Endothelial cell of umbilical vein (primary cell): ENCODE measurements around the gene FKBP7. TPM values are rescaled to one million over a fixed set of nuclear protein-coding genes. Genes with fewer than 3 reads are reported as not detected.

Experiments used
- BruUV-seq: library from RNA; stranded (reverse); fragments of 400-500 nt; replicated peaks from 2 replicates; lab custom pipeline; 2021; lab: Mats Ljungman, UMichigan
- CTCF ChIA-PET: fragments of 300-600, 350-600 bp; sonication (Branson Sonifier 250); formaldehyde crosslinking; loops from one replicate; lab custom pipeline; 2021; ENCODE audit warnings: antibody characterized with exemption, inconsistent platforms; lab: Charles Lee
- POLR2A ChIA-PET: fragments of 300-600, 350-600 bp; sonication (Branson Sonifier 250); formaldehyde crosslinking; loops from one replicate; lab custom pipeline; 2021; ENCODE audit warnings: antibody characterized with exemption, inconsistent platforms; lab: Charles Lee
- DNase-seq: peaks from one replicate; pipeline ENCODE4 v3.0.0-alpha.2; 2011; ENCODE audit warnings: low read depth, low spot score
- FAIRE-seq: peaks from 2 replicates; lab custom pipeline; 2011; peaks lifted over from hg19 to GRCh38; lab: Jason Lieb, UNC
- H2AFZ ChIP-seq: 2 replicates; pipeline ENCODE4 v1.6.0; 2012; ENCODE audit warnings: low read depth, low read length, control low read depth, inconsistent platforms
- H3K27ac ChIP-seq: 2 replicates; pipeline ENCODE4 v1.5.1; 2011; ENCODE audit warnings: low read depth, mild to moderate bottlenecking, control low read depth, low read length, moderate library complexity; ENCODE audit not compliant: insufficient read depth
- H3K27me3 ChIP-seq, 2 experiments: 2 replicates each; pipeline versions ENCODE4 v1.6.0 to v1.6.1; 2011; ENCODE audit warnings: low read length in 2 of 2, mixed read lengths in 1 of 2; ENCODE audit not compliant: control insufficient read depth in 2 of 2, insufficient read depth in 2 of 2
- H3K36me3 ChIP-seq, 2 experiments: 2 replicates in 1 of 2; 3 replicates in 1 of 2; pipeline ENCODE4 v1.5.1; 2011; ENCODE audit warnings: low read length in 2 of 2, mild to moderate bottlenecking in 1 of 2, moderate library complexity in 1 of 2; ENCODE audit not compliant: control insufficient read depth in 2 of 2, insufficient read depth in 2 of 2; ENCODE audit errors: extremely low read depth in 1 of 2
- H3K4me1 ChIP-seq: 3 replicates; pipeline ENCODE4 v1.5.1; 2011; ENCODE audit warnings: mild to moderate bottlenecking, low read length; ENCODE audit not compliant: control insufficient read depth, insufficient read depth; ENCODE audit errors: extremely low read depth
- H3K4me2 ChIP-seq: 2 replicates; pipeline ENCODE4 v1.6.1; 2011; ENCODE audit warnings: low read length, control low read depth, mixed read lengths; ENCODE audit not compliant: insufficient read depth
- H3K4me3 ChIP-seq, 3 experiments: fragments of 200-600 bp in 1 of 3; sonication (generic), shearing (Covaris generic) in 1 of 3; replicated peaks in 1 of 3; 2 replicates each; pipeline ENCODE4 v1.5.1; 2011 to 2016; ENCODE audit warnings: control low read depth in 3 of 3, low read length in 3 of 3, mild to moderate bottlenecking in 2 of 3, inconsistent platforms in 1 of 3, low read depth in 1 of 3, moderate library complexity in 1 of 3; ENCODE audit not compliant: insufficient read depth in 1 of 3
- H3K79me2 ChIP-seq: 2 replicates; pipeline ENCODE4 v1.6.0; 2012; ENCODE audit warnings: low read length, inconsistent platforms; ENCODE audit not compliant: control insufficient read depth, insufficient read depth
- H3K9ac ChIP-seq: replicated peaks from 2 replicates; pipeline ENCODE3; 2011; ENCODE audit warnings: low read length, control low read depth; ENCODE audit not compliant: insufficient read depth; ENCODE audit errors: extremely low read depth
- H3K9me1 ChIP-seq: replicated peaks from 3 replicates; pipeline ENCODE4 v1.6.0; 2011; ENCODE audit warnings: mild to moderate bottlenecking, low read length; ENCODE audit not compliant: control insufficient read depth, insufficient read depth; ENCODE audit errors: extremely low read depth
- H3K9me3 ChIP-seq: replicated peaks from 2 replicates; pipeline ENCODE4 v1.5.1; 2012; ENCODE audit warnings: low read length, inconsistent platforms; ENCODE audit not compliant: control insufficient read depth, insufficient read depth
- H4K20me1 ChIP-seq: replicated peaks from 2 replicates; pipeline ENCODE3; 2011; ENCODE audit warnings: mild to moderate bottlenecking, low read length; ENCODE audit not compliant: control insufficient read depth, insufficient read depth; ENCODE audit errors: extremely low read depth
- CTCF ChIP-seq, 2 donors: IDR thresholded peaks; 1 replicate in 1 of 2; 2 replicates in 1 of 2; pipeline ENCODE4 v1.5.1; 2011; ENCODE audit warnings: low read length in 2 of 2, mild to moderate bottlenecking in 2 of 2, moderate library complexity in 2 of 2, control low read depth in 1 of 2, inconsistent platforms in 1 of 2, low read depth in 1 of 2; ENCODE audit not compliant: insufficient read depth in 1 of 2; ENCODE audit errors: extremely low read depth in 1 of 2
- EZH2 ChIP-seq: IDR thresholded peaks from 2 replicates; pipeline ENCODE4 v1.6.1; 2012; ENCODE audit warnings: borderline replicate concordance, low read depth, mild to moderate bottlenecking, moderate library complexity, low read length, inconsistent platforms; ENCODE audit not compliant: severe bottlenecking
- FOS ChIP-seq: IDR thresholded peaks from 2 replicates; pipeline ENCODE4 v1.6.1; 2011; ENCODE audit warnings: mild to moderate bottlenecking, low read length, moderate library complexity, borderline replicate concordance; ENCODE audit not compliant: insufficient read depth
- GATA2 ChIP-seq: IDR thresholded peaks from 2 replicates; pipeline ENCODE4 v1.7.0; 2011; ENCODE audit warnings: low read depth, mild to moderate bottlenecking, moderate library complexity, mixed read lengths, low read length; ENCODE audit not compliant: insufficient read length, insufficient read depth
- JUN ChIP-seq: IDR thresholded peaks from 2 replicates; pipeline ENCODE4 v1.6.1; 2011; ENCODE audit warnings: borderline replicate concordance, low read depth; ENCODE audit not compliant: insufficient read length, insufficient read depth
- MAX ChIP-seq: IDR thresholded peaks from 2 replicates; pipeline ENCODE4 v1.6.1; 2011; ENCODE audit not compliant: insufficient read depth, insufficient read length
- MYC ChIP-seq: IDR thresholded peaks from one replicate; pipeline ENCODE4 v1.6.1; 2011; ENCODE audit warnings: mild to moderate bottlenecking, low read depth, low read length
- POLR2A ChIP-seq: IDR thresholded peaks from 2 replicates; pipeline ENCODE4 v1.6.1; 2012; ENCODE audit warnings: low read depth, mild to moderate bottlenecking, control low read depth, low read length
- POLR2AphosphoS5 ChIP-seq: IDR thresholded peaks from 2 replicates; pipeline ENCODE4 v1.6.1; 2012; ENCODE audit warnings: low read depth, mild to moderate bottlenecking, control low read depth, low read length, moderate library complexity; ENCODE audit not compliant: insufficient read depth
- dilution Hi-C: fragments of 300-500 bp; cut with MboI; formaldehyde crosslinking; loops from one replicate; pipeline ENCODE4 v1.15.0; 2019; ENCODE audit warnings: low sequenced_read_pairs; ENCODE audit not compliant: extremely low pct_ligation_motif_present
- intact Hi-C: fragments of 100-400 bp; cut with micrococcal nuclease; formaldehyde crosslinking; loops from one replicate; pipeline ENCODE4 v1.10.0; 2022
- polyA plus RNA-seq, 4 experiments: library from polyadenylated mRNA; depleted of rRNA in 3 of 4; stranded (reverse) in 3 of 4; unstranded in 1 of 4; fragments of >200 nt; gene quantifications; 2 replicates each; pipeline versions ENCODE4 v1.2.1 to v1.2.3, GENCODE V29; 2011 to 2012; ENCODE audit warnings: missing spikeins in 1 of 4
- total RNA-seq: library from RNA; stranded (reverse); gene quantifications from 2 replicates; pipeline ENCODE4 v1.2.3, GENCODE V29; 2021

FKBP7 gene
- total and polyA plus RNA-seq, 2 donors (not counting 3 experiments of a cell fraction or from before 2014, with no cell fraction given): 11.2 to 20.5 TPM

- CTCF ChIA-PET: no interaction called here
- peaks cover 29% of the 10 kb centered on the region for H3K4me1 ChIP-seq
- dilution Hi-C loops: no loop called here
- H3K27ac ChIP-seq: peak overlapping the region; percentile 88
- peak overlapping the region; percentile 85 for H3K4me2 ChIP-seq
- H3K36me3 ChIP-seq: no peaks in the 10 kb centered on the region
- H3K27me3 ChIP-seq: no peaks in the 10 kb centered on the region
- H3K4me3 ChIP-seq: peak overlapping the region; percentile 51 to 98 (median 91)
- H3K9me3 ChIP-seq: no peaks in the 10 kb centered on the region
- H3K9me1 ChIP-seq: no peaks in the 10 kb centered on the region
- peak overlapping the region; percentile 81 for H2AFZ ChIP-seq
- BruUV-seq: no TSS peak
- intact Hi-C loops: loop anchor here (1.0 kb wide), 2 partner anchors 26 to 365 kb away; partner anchors contain the start of genes PJVK, PRKRA and RBM45
- DNase-seq (no peak), FAIRE-seq (peak; percentile 12)
- H4K20me1 ChIP-seq: no peaks in the 10 kb centered on the region
- peak overlapping the region; percentile 87 for H3K9ac ChIP-seq
- POLR2A ChIA-PET: no interaction called here
- TF ChIP-seq MYC: no peak
- TF ChIP-seq EZH2: no peak
- TF ChIP-seq CTCF (IDR thresholded peaks at IDR 0.05; ENCODE audit: extremely low read depth in 1 of 2, insufficient read depth in 1 of 2, low read depth in 1 of 2, low read length in 2 of 2): no peak
- no peak for TF ChIP-seq POLR2AphosphoS5
- peaks cover 22% of the 10 kb centered on the region for H3K79me2 ChIP-seq
Measured at GRCh38 chr2:178477443-178478129, 814 bp downstream of the FKBP7 start.

- no peaks in the 10 kb centered on the region for H4K20me1 ChIP-seq
- intact Hi-C loops: no loop called here
- no peaks in the 10 kb centered on the region for H3K36me3 ChIP-seq
- DNase-seq: no peak
- no peaks in the 10 kb centered on the region for H3K9me1 ChIP-seq
- peaks cover 12% of the 10 kb centered on the region for H3K79me2 ChIP-seq
- CTCF ChIA-PET: no interaction called here
- no peaks in the 10 kb centered on the region for H3K27me3 ChIP-seq
- POLR2A ChIA-PET: no interaction called here
- no TSS peak for BruUV-seq
- H3K4me2 ChIP-seq: no peak overlapping the region
- no peak overlapping the region for H3K4me3 ChIP-seq
- no peak overlapping the region for H3K27ac ChIP-seq
- H2AFZ ChIP-seq: no peak overlapping the region
- no peaks in the 10 kb centered on the region for H3K9me3 ChIP-seq
- H3K9ac ChIP-seq: no peak overlapping the region
- no peak for TF ChIP-seq FOS
- no peak for TF ChIP-seq POLR2AphosphoS5
- TF ChIP-seq EZH2: no peak
- TF ChIP-seq JUN: no peak
- TF ChIP-seq GATA2: no peak
- no peak for TF ChIP-seq POLR2A
- TF ChIP-seq MAX: no peak
- TF ChIP-seq MYC: no peak
- no peak for TF ChIP-seq CTCF (IDR thresholded peaks at IDR 0.05; ENCODE audit: extremely low read depth in 1 of 2, insufficient read depth in 1 of 2, low read depth in 1 of 2, low read length in 2 of 2)
- peaks cover 20% of the 10 kb centered on the region for H3K4me1 ChIP-seq
- dilution Hi-C loops: no loop called here
- FAIRE-seq: no peak
Measured at GRCh38 chr2:178476477-178476876, 1.9 kb downstream of the FKBP7 start.
